ENCODE measurements around the gene DAO.
A peak's percentile ranks its signal among the peaks of the same experiment; 100 is the strongest.
"Not testable (repeated sequence)": the region's sequence is repeated elsewhere in the genome, so short reads cannot be mapped to it uniquely, and the experiment has no call there.

DAO gene

DNA sequence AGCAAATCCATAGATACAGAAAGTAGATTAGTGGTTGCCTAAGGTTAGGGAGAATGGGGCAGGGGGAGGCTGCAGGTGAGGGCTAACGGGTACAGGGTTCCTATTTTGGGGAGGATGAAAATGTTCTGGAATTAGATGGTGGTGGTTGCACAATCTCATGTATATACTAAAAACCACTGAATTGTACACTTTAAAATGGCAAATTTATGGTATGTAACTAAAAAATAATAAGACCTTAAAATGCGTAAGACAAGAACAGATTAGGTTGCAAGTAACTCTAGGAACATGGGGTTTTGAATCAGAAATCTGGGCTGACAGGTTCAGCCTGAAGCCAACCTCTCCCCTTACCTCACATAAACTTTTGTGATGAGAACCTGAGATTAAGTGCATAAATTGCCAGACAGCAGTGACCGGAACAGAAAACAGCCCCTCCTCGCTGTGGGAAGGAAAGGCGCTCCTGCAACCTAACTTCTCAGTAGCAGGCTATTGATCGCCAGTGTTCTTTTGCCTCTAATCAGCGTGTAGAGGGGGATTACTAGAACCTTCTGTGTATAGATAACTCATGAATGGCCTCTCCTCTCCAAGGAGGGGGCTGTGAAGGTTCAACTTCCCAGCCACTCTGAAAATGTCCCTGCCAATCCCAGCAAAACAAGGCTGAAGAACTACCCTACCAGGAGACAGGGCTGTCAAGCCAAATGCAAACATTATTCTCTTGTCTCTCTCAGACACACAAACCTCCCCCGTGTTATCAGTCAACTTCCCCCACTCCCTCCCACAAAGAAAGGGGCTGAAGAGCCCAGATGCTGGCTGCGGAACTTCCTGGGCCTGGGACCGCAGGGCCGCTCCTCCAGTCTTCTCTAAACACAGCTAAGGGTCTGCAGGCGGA is 24.4 kb upstream of the DAO start:
- TF ChIP-seq, protein P1, sequence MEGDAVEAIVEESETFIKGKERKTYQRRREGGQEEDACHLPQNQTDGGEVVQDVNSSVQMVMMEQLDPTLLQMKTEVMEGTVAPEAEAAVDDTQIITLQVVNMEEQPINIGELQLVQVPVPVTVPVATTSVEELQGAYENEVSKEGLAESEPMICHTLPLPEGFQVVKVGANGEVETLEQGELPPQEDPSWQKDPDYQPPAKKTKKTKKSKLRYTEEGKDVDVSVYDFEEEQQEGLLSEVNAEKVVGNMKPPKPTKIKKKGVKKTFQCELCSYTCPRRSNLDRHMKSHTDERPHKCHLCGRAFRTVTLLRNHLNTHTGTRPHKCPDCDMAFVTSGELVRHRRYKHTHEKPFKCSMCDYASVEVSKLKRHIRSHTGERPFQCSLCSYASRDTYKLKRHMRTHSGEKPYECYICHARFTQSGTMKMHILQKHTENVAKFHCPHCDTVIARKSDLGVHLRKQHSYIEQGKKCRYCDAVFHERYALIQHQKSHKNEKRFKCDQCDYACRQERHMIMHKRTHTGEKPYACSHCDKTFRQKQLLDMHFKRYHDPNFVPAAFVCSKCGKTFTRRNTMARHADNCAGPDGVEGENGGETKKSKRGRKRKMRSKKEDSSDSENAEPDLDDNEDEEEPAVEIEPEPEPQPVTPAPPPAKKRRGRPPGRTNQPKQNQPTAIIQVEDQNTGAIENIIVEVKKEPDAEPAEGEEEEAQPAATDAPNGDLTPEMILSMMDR (IDR thresholded peaks at IDR 0.05; ENCODE audit: low read depth, low read length) = no peak
- peak in 1 of 2 donors; percentile 52 for DNase-seq (ENCODE audit: low read depth in 2 of 2)
- peak overlapping the region; percentile 81 to 97 for H3K4me3 ChIP-seq (replicated peaks in 1 of 2; ENCODE audit: low read depth in 2 of 2, low read length in 2 of 2)

DNA sequence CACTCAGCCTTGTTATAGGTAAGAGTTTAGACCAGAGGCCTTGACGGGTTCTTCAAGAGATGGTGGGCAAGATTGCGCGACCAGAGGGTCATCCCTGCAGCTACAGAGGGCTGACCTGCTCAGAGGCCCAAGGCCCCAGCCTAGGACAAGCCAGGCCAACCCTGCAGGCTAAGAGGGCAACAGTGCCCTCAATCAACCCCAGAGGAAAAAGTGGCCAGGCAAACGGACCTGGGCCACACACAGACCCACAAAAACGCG is 23.8 kb upstream of the DAO start:
- peak overlapping the region; percentile 81 to 97 for H3K4me3 ChIP-seq (replicated peaks in 1 of 2; ENCODE audit: low read depth in 2 of 2, low read length in 2 of 2)
- no peak for DNase-seq (ENCODE audit: low read depth in 2 of 2)
- TF ChIP-seq, protein P1 (IDR thresholded peaks at IDR 0.05; ENCODE audit: low read depth, low read length) = no peak

DNA sequence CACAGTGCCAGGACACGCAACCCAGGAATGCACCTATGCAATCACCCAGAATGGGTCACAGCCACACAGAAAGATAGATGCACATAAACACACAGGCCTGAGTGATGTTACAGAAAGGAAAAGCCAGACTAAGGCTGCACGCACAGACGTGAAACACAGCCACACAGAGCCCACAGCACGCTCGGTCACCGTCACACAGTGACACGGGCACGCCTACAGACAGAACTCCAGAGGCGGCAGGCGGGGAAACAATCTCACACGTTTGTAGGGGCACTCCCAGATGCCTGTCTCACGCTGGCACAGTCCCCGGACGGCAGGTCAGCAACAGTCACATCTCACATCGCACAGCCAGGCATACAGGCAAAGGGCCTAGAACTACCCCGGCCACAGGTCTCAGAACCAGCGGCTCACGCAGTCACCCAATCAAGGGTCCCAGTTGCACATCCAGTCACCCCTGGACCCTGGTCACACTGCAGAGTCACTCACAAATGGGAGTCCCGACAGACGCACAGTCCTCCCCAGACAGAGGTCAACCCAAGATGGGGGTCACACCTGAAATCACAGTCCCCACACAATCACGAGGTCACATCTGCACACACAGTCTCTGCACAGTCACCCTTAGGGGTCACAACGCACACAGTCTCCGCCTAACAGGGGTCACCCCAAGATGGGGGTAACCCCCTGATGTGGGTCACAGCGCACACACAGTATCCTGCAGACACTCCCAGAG is 23.3 kb upstream of the DAO start:
- peak; percentile 71 to 84 for DNase-seq (ENCODE audit: low read depth in 2 of 2)
- TF ChIP-seq, protein P1 (IDR thresholded peaks at IDR 0.05; ENCODE audit: low read depth, low read length) = no peak
- H3K4me3 ChIP-seq (replicated peaks in 1 of 2; ENCODE audit: low read depth in 2 of 2, low read length in 2 of 2) = peak overlapping the region; percentile 81 to 97

DNA sequence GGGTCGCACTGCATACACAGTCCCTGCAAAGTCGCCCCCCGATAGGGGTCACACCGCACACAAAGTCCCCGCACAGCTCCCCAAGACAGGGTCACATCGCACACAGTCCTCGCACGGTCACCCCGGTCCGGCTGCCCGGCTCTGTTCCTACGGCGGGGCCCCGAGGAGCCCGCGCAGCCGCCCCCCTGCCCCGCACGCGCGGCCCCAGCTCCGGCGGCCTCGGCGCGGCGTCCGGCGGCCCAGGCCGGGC is 22.8 kb upstream of the DAO start:
- H3K4me3 ChIP-seq (replicated peaks in 1 of 2; ENCODE audit: low read depth in 2 of 2, low read length in 2 of 2) = peak overlapping the region; percentile 81 to 97
- DNase-seq (ENCODE audit: low read depth in 2 of 2) = no peak
- TF ChIP-seq, protein P1 (IDR thresholded peaks at IDR 0.05; ENCODE audit: low read depth, low read length) = no peak

DNA sequence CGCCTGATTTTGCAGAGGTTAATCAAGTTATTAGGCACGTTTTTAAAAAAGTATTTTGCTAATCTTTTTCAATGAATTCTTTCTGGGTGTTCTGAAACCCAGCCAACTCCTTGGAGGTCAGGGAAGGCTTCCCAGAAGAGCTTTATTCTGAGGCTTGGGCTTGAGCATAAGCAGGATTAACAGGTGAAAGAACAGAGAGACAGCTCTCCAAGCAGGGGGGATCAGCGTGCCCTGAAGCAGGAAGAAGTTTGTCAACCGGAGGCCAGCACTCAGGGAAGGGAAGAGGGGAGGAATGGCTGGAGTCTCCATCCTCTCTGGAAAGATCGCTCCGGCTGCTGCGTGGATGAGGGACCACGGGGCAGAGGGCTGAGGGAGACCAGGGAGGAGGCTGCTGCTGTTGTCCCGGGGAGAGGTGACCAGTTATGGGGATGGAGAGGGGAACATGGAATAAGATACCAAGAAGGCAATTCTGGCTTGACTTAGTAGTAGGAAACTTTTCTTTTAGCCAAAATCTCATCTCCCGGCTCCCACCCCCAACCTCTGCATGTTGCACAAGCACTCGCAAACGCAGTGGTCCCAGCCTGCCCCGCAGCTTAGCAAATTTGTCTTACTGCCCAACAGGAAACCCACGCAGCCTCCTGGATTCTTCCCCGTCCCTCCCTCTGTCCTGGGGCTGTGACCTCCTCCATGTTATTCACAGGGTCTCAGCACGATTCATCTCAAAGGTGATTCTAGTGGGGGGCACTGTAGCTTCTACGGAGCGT is 21.4 kb upstream of the DAO start:
- DNase-seq (ENCODE audit: low read depth in 2 of 2) = peak in 1 of 2 donors; percentile 51
- H3K4me3 ChIP-seq (replicated peaks in 1 of 2; ENCODE audit: low read depth in 2 of 2, low read length in 2 of 2) = peak overlapping the region; percentile 0 to 24
- TF ChIP-seq, protein P1 (IDR thresholded peaks at IDR 0.05; ENCODE audit: low read depth, low read length) = no peak

DNA sequence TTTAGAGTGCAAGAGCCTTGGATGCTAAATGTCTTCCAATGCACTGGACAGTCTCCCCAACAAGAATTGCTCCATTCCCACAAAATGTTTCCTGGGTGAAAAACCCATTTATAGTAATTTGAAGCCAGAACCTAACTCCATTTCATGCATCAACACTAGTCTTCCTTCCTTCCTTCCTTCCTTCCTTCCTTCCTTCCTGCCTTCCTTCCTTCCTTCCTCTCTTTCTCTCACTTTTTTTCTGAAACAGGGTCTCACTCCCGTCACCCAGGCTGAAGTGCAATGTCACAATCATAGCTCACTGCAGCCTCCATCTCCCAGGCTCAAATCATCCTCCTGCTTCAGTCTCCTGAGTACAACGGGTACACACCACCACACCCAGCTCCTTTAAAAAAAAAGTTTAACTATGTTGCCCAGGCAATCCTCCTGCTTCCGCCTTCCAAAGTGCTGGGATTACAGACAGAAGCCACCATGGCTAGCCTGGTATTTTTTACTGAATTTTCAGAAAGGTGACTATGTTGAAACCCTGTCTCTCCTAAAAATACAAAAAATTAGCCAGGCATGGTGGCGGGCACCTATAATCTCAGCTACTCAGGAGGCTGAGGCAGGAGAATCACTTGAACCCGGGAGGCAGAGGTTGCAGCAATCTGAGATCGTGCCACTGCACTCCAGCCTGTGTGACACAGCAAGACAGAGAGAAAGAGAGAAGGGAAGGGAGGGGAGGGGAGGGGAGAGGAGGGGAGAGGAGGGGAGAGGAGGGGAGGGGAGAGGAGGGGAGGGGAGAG is 20.6 kb upstream of the DAO start:
- DNase-seq (ENCODE audit: low read depth in 2 of 2); H3K4me3 ChIP-seq (replicated peaks in 1 of 2; ENCODE audit: low read depth in 2 of 2, low read length in 2 of 2): not testable (repeated sequence)
